ENCODE results near the gene TPRG1.

Gene TPRG1

DNA sequence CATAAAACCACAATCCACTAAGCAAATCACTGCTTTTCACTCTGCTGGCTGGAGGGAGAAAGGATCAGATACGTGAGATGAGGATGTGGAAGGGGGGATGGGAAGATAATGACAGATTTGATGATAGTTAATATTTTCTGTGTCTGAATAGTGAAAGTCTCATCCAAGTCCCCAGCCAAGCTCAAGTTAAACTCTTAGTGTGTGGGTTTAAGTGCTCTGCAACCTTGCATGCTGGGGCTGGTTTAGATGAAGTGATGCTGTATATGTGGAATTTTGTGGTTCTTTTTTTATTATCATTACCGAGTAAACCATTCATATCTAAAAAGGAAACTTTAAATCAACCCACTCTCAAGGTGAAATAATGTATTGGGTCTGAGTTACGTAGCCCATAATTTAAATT, 111.0 kb downstream of the TPRG1 start:
- POLR2A ChIA-PET: no interaction called here
- DNase-seq (ENCODE audit: extremely low spot score): no peak
- CTCF ChIA-PET: no interaction called here

GRCh38 chr3:189286188-189286587, 114.4 kb downstream of the TPRG1 start:
- TF ChIP-seq, protein P1, sequence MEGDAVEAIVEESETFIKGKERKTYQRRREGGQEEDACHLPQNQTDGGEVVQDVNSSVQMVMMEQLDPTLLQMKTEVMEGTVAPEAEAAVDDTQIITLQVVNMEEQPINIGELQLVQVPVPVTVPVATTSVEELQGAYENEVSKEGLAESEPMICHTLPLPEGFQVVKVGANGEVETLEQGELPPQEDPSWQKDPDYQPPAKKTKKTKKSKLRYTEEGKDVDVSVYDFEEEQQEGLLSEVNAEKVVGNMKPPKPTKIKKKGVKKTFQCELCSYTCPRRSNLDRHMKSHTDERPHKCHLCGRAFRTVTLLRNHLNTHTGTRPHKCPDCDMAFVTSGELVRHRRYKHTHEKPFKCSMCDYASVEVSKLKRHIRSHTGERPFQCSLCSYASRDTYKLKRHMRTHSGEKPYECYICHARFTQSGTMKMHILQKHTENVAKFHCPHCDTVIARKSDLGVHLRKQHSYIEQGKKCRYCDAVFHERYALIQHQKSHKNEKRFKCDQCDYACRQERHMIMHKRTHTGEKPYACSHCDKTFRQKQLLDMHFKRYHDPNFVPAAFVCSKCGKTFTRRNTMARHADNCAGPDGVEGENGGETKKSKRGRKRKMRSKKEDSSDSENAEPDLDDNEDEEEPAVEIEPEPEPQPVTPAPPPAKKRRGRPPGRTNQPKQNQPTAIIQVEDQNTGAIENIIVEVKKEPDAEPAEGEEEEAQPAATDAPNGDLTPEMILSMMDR (IDR thresholded peaks at IDR 0.05; ENCODE audit: control extremely low read depth, extremely low read depth, low read depth, missing control alignments): no peak
- POLR2A ChIA-PET: no interaction called here
- DNase-seq (ENCODE audit: extremely low spot score): no peak
- CTCF ChIA-PET: interaction anchor here (1.0 to 1.8 kb wide), 5 partner anchors 9 to 662 kb away, joined by 3 to 7 read pairs (median 4); no protein-coding TSS in a partner anchor

More for the DNA sequence above, 111.0 kb downstream of the TPRG1 start:
- TF ChIP-seq, protein P1 (IDR thresholded peaks at IDR 0.05; ENCODE audit: control extremely low read depth, extremely low read depth, low read depth, missing control alignments): no peak

DNA sequence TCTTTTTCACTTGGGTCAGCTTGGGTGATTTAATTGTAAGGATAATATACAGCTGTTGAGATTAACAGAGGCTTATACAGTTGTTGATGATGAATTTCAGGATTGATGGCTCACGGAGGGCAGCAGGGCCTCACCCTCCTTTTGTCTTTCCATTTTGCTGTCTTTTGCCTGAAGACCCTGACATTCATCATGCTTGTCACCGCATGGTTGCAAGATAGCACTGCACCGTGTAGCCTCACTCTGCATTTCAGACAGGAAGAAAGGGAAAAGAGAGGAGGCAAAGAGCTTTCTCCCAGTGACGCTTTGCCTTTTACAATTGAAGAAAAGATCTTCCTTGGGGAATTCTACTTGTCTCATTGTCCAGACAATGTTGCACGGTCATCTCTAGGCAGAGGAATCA, 115.1 kb downstream of the TPRG1 start:
- ChIA-PET POLR2A (interaction anchor here (0.7 kb wide), 1 partner anchor 10 kb away, joined by 3 read pairs; no protein-coding TSS in a partner anchor), CTCF (interaction anchor here (1.0 to 2.4 kb wide), 5 partner anchors 10 to 492 kb away, joined by 3 to 10 read pairs (median 4); no protein-coding TSS in a partner anchor)
- no peak for DNase-seq (ENCODE audit: extremely low spot score)
- TF ChIP-seq, protein P1 (IDR thresholded peaks at IDR 0.05; ENCODE audit: control extremely low read depth, extremely low read depth, low read depth, missing control alignments): no peak

DNA sequence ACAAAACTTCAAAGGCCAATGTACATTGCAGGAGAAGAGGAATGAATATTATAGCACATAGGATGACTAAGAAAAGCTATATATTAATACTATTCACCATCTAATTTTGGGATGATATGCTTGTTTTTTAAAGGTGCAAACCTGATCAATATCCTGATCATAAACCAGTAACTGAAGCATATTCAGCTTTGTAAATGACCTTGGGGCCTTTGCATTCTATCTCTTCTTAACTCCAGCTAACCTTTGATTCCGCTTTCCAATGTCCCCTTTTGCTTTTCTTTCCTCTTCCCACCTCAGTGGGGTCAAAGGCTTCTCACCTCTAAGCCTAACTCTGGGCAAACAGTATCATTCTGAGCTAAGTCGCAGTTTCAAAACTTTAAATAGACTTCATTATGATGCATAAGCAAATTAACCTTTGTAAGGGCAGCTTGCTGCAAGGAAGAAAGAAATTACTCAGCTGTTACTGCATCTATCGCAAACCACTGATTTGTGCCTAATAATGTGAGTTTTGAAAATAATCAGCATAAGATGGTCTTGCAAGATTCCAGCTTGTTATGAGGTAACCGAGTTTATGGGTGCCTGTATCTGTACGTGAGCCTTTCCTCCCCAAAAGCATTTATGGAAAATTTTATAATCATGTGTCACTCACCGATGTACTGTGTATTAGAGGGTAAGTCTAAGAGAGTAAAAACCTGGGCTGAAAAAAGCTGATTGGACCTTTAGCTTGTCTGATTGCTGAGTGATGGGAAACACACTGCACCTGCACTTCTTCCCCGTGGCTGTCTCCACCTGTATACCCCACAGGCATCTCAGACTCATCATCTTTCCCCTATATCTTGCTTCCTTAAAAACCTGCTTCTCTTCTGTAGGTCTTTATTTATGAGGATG, 116.8 kb downstream of the TPRG1 start:
- POLR2A ChIA-PET: interaction anchor here (0.5 to 1.3 kb wide), 2 partner anchors 20 to 826 kb away, joined by 4 read pairs; no protein-coding TSS in a partner anchor
- CTCF ChIA-PET: interaction anchor here (0.8 to 2.4 kb wide), 10 partner anchors 11 to 330 kb away, joined by 3 to 10 read pairs (median 4); no protein-coding TSS in a partner anchor

GRCh38 chr3:189289251-189289650, 117.5 kb downstream of the TPRG1 start:
- POLR2A ChIA-PET: interaction anchor here (0.5 kb wide), 1 partner anchor 826 kb away, joined by 4 read pairs; no protein-coding TSS in a partner anchor
- DNase-seq (ENCODE audit: extremely low spot score): no peak
- CTCF ChIA-PET: interaction anchor here (0.9 to 2.4 kb wide), 7 partner anchors 10 to 330 kb away, joined by 3 to 10 read pairs (median 4); no protein-coding TSS in a partner anchor
- TF ChIP-seq, protein P1 (IDR thresholded peaks at IDR 0.05; ENCODE audit: control extremely low read depth, extremely low read depth, low read depth, missing control alignments): no peak

More for the DNA sequence above, 116.8 kb downstream of the TPRG1 start:
- DNase-seq (ENCODE audit: extremely low spot score): peak; percentile 53
- TF ChIP-seq, protein P1 (IDR thresholded peaks at IDR 0.05; ENCODE audit: control extremely low read depth, extremely low read depth, low read depth, missing control alignments): no peak

GRCh38 chr3:189292667-189293484, 121.1 kb downstream of the TPRG1 start:
- no peak for DNase-seq (ENCODE audit: extremely low spot score)
- POLR2A ChIA-PET: no interaction called here
- CTCF ChIA-PET: interaction anchor here (1.7 kb wide), 1 partner anchor 19 kb away, joined by 3 read pairs; no protein-coding TSS in a partner anchor
- TF ChIP-seq, protein P1 (IDR thresholded peaks at IDR 0.05; ENCODE audit: control extremely low read depth, extremely low read depth, low read depth, missing control alignments): no peak
